Measurements from ENCODE around the gene DYDC1.

DNA sequence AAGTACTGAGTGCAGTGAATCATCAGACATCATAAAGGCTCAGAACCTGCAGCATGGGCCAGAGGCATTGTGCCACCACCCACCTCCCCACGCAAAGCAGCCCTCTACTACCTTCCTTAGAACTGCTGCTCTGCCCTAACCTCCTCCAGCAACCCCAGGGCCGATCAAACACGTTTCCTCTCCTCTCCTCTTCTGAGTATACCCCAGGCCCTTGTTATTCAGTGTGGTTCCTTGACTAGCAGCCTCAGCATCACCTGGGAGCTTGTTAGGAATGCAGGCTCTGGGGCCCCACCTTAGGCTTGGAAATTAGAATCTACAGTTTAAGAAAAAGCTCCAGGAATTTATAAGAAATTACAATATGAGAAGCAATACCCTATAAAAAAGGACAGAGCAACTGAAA, 33.2 kb downstream of the DYDC1 start:
- TF ChIP-seq, protein P1, sequence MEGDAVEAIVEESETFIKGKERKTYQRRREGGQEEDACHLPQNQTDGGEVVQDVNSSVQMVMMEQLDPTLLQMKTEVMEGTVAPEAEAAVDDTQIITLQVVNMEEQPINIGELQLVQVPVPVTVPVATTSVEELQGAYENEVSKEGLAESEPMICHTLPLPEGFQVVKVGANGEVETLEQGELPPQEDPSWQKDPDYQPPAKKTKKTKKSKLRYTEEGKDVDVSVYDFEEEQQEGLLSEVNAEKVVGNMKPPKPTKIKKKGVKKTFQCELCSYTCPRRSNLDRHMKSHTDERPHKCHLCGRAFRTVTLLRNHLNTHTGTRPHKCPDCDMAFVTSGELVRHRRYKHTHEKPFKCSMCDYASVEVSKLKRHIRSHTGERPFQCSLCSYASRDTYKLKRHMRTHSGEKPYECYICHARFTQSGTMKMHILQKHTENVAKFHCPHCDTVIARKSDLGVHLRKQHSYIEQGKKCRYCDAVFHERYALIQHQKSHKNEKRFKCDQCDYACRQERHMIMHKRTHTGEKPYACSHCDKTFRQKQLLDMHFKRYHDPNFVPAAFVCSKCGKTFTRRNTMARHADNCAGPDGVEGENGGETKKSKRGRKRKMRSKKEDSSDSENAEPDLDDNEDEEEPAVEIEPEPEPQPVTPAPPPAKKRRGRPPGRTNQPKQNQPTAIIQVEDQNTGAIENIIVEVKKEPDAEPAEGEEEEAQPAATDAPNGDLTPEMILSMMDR (IDR thresholded peaks at IDR 0.05): no peak
- TF ChIP-seq ZFX (IDR thresholded peaks at IDR 0.05; ENCODE audit: borderline replicate concordance): no peak

Data from 22Rv1 (cell line).